GM10266 (cell line): ENCODE results near the gene STXBP5L.
A peak's percentile ranks its signal among the peaks of the same experiment; 100 is the strongest.

ENCODE experiments used
- DNase-seq: peaks from one replicate; pipeline ENCODE4 v3.0.0; 2012; ENCODE audit errors: extremely low spot score
- CTCF ChIP-seq: IDR thresholded peaks from 2 replicates; pipeline ENCODE4 v1.5.1; 2012; ENCODE audit warnings: mild to moderate bottlenecking, low read depth; ENCODE audit not compliant: control insufficient read depth, insufficient read depth; ENCODE audit errors: missing control alignments

Gene STXBP5L

GRCh38 chr3:120908030-120908794 lies at the start of gene STXBP5L:
Gene STXBP5L (plus strand): TSS chr3:120908205. CDS start chr3:120909579, 1,374 bp downstream.
- peak; percentile 67 for DNase-seq
- no peak for TF ChIP-seq CTCF

- DNase-seq = no peak
Observed at GRCh38 chr3:120858521-120858920, 49.5 kb upstream of the STXBP5L start.

GRCh38 chr3:120864541-120864940 lies 43.5 kb upstream of the STXBP5L start:
- DNase-seq = no peak
- no peak for TF ChIP-seq CTCF

More at GRCh38 chr3:120858521-120858920, 49.5 kb upstream of the STXBP5L start:
- TF ChIP-seq CTCF = no peak

- no peak for TF ChIP-seq CTCF
- DNase-seq = no peak
Observed at GRCh38 chr3:120875507-120875906, 32.5 kb upstream of the STXBP5L start.

GRCh38 chr3:120875989-120876388 lies 32.0 kb upstream of the STXBP5L start:
- DNase-seq = no peak
- TF ChIP-seq CTCF = no peak

- no peak for DNase-seq
Observed at GRCh38 chr3:120879411-120879810, 28.6 kb upstream of the STXBP5L start.

More at GRCh38 chr3:120879411-120879810, 28.6 kb upstream of the STXBP5L start:
- TF ChIP-seq CTCF = no peak
